Activated B cell treated with CpG ODN at 0.5 μM for 24 hours (primary cell): Measurements from ENCODE around the gene NCKAP5. TPM values are rescaled to one million over a fixed set of nuclear protein-coding genes. Genes with fewer than 3 reads are reported as not detected.

Source experiments
- ATAC-seq: fragments of 200-7000 bp; cut with Tn5 transposase; one replicate; pipeline ENCODE4 v1.10.0; 2021; ENCODE audit warnings: low read depth, mild to moderate bottlenecking, moderate library complexity
- CTCF ChIA-PET: fragments of 350-600 bp; sonication (Branson Sonifier 250); formaldehyde crosslinking; loops from one replicate; lab custom pipeline; 2021; ENCODE audit warnings: antibody characterized with exemption; lab: Charles Lee
- POLR2A ChIA-PET: fragments of 350-600 bp; sonication (Branson Sonifier 250); formaldehyde crosslinking; loops from one replicate; lab custom pipeline; 2021; ENCODE audit warnings: antibody characterized with exemption; lab: Charles Lee
- DNase-seq: peaks from one replicate; pipeline ENCODE4 v3.0.0; 2022
- H3K27ac Mint-ChIP-seq: one replicate; pipeline ENCODE4 v1.8.0; 2020; ENCODE audit warnings: mixed read lengths
- H3K27me3 Mint-ChIP-seq: one replicate; pipeline ENCODE4 v1.8.0; 2021; ENCODE audit warnings: mixed read lengths
- H3K36me3 Mint-ChIP-seq: one replicate; pipeline ENCODE4 v1.8.0; 2021; ENCODE audit warnings: low read depth, mixed read lengths
- H3K4me1 Mint-ChIP-seq: one replicate; pipeline ENCODE4 v1.8.0; 2021; ENCODE audit warnings: mixed read lengths
- H3K4me3 Mint-ChIP-seq: one replicate; pipeline ENCODE4 v1.8.0; 2020; ENCODE audit warnings: mild to moderate bottlenecking, mixed read lengths
- H3K9me3 Mint-ChIP-seq: one replicate; pipeline ENCODE4 v1.8.0; 2020; ENCODE audit warnings: mixed read lengths
- intact Hi-C: fragments of 100-400 bp; cut with micrococcal nuclease; formaldehyde crosslinking; loops from one replicate; pipeline ENCODE4 v1.15.1; 2024
- total RNA-seq: library from RNA; stranded (reverse); gene quantifications from 2 replicates; pipeline ENCODE4 v1.2.3, GENCODE V29; 2022
- TF ChIP-seq, protein P1 (sequence below): fragments of 200-600 bp; IDR thresholded peaks from one replicate; pipeline ENCODE4 v1.8.0; 2022; ENCODE audit warnings: antibody characterized with exemption, mild to moderate bottlenecking

NCKAP5 gene
- total RNA-seq, 1 donor from 2014 or later, result not detected

DNA sequence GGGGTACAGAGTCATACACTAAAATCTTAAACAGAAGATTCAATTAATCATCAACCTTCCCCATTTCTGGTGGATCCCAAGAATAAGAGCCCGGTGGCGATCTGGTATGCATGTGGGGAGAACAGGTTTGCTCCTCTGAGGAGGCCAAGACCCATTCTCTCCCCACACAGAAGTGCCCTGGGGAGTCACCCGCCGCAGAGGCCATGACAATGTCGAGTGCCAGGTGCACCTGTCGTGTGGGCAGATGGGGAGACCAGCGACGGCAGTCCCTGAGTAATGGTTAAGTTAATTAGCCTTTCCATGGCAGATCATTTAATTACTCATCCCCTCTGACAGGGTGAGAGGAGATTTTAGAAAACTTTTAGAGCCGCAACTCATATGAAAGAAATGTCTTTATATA lies 345.0 kb downstream of the NCKAP5 start:
- Mint-ChIP-seq H3K27ac (no peak overlapping the region), H3K4me1 (no peaks in the 10 kb centered on the region), H3K27me3 (no peaks in the 10 kb centered on the region), H3K36me3 (no peaks in the 10 kb centered on the region), H3K4me3 (no peak overlapping the region), H3K9me3 (no peaks in the 10 kb centered on the region)
- CTCF ChIA-PET, result no interaction called here
- intact Hi-C loops, result no loop called here
- TF ChIP-seq, protein P1, sequence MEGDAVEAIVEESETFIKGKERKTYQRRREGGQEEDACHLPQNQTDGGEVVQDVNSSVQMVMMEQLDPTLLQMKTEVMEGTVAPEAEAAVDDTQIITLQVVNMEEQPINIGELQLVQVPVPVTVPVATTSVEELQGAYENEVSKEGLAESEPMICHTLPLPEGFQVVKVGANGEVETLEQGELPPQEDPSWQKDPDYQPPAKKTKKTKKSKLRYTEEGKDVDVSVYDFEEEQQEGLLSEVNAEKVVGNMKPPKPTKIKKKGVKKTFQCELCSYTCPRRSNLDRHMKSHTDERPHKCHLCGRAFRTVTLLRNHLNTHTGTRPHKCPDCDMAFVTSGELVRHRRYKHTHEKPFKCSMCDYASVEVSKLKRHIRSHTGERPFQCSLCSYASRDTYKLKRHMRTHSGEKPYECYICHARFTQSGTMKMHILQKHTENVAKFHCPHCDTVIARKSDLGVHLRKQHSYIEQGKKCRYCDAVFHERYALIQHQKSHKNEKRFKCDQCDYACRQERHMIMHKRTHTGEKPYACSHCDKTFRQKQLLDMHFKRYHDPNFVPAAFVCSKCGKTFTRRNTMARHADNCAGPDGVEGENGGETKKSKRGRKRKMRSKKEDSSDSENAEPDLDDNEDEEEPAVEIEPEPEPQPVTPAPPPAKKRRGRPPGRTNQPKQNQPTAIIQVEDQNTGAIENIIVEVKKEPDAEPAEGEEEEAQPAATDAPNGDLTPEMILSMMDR, result no peak
- POLR2A ChIA-PET, result no interaction called here
- DNase-seq, result no peak
- no peak for ATAC-seq

DNA sequence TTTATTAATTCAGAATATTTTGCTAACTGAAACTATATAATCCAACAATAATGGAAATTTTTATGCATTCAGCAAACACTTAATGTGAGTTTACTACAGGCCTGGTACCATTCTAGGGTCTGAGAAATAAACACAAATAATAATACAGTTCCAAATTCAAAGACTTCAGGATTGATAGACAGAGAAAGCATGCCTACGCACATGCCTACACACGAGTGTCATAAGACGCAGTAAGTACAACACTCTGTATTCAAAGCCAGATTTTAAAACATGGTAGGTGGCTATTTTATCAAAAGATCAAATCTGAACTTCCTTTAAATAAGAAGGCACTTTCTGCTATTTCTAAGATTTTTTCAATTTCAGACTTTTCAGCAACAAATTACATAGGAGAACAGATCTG lies 346.9 kb downstream of the NCKAP5 start:
- Mint-ChIP-seq H3K9me3 (no peaks in the 10 kb centered on the region), H3K36me3 (no peaks in the 10 kb centered on the region), H3K27ac (no peak overlapping the region), H3K4me3 (no peak overlapping the region), H3K4me1 (no peaks in the 10 kb centered on the region), H3K27me3 (no peaks in the 10 kb centered on the region)
- no peak for DNase-seq
- CTCF ChIA-PET, result no interaction called here
- POLR2A ChIA-PET, result no interaction called here
- TF ChIP-seq, protein P1, result no peak
- ATAC-seq, result no peak
- intact Hi-C loops, result no loop called here

DNA sequence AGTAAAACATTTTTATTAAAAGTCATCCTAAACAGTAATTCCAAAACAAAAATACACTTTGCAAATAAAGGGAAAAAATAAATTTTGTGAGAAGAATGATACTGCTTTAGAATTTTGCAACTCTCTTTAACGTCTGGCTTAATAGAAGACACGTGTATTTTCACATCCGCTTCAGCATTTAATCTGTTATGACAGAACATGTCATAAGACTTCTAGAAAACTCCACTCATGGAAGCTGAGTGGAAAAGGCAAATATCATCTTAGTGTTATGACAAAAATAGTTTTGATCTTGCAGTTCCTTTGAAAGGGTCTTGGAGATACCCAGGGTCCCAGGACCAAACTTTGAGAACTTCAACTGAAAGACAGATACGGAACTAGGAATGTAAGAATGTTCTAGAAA lies 350.1 kb downstream of the NCKAP5 start:
- H3K36me3 Mint-ChIP-seq, result no peaks in the 10 kb centered on the region
- TF ChIP-seq, protein P1, result no peak
- H3K27ac Mint-ChIP-seq, result no peak overlapping the region
- ATAC-seq (no peak), DNase-seq (no peak)
- peaks cover 7% of the 10 kb centered on the region for H3K9me3 Mint-ChIP-seq
- H3K4me3 Mint-ChIP-seq, result no peak overlapping the region
- ChIA-PET POLR2A (no interaction called here), CTCF (no interaction called here)
- intact Hi-C loops, result no loop called here
- no peaks in the 10 kb centered on the region for H3K4me1 Mint-ChIP-seq
- H3K27me3 Mint-ChIP-seq, result no peaks in the 10 kb centered on the region

DNA sequence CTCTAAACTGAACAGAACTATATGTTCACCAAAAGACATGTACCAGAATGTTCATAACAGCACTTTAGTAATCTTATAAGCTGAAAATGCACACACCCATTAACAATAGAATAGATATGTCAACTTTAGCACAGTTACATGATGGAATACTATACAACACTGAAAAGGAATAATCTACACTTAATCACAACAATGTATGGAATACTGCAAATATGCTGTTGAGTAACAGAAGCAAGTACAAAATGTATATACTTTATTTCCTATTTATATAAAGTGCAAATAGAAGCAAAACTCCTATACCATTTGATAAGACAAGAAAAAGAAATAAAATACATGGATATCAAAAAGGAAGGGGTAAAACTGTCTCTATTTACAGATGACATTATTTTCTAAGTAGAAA lies 352.8 kb downstream of the NCKAP5 start:
- ATAC-seq, result no peak
- Mint-ChIP-seq H3K4me1 (no peaks in the 10 kb centered on the region), H3K36me3 (no peaks in the 10 kb centered on the region), H3K27ac (no peak overlapping the region), H3K9me3 (peaks cover 7% of the 10 kb centered on the region), H3K27me3 (no peaks in the 10 kb centered on the region), H3K4me3 (no peak overlapping the region)
- CTCF ChIA-PET, result no interaction called here
- TF ChIP-seq, protein P1, result no peak
- intact Hi-C loops, result no loop called here
- POLR2A ChIA-PET, result no interaction called here
- DNase-seq, result no peak

DNA sequence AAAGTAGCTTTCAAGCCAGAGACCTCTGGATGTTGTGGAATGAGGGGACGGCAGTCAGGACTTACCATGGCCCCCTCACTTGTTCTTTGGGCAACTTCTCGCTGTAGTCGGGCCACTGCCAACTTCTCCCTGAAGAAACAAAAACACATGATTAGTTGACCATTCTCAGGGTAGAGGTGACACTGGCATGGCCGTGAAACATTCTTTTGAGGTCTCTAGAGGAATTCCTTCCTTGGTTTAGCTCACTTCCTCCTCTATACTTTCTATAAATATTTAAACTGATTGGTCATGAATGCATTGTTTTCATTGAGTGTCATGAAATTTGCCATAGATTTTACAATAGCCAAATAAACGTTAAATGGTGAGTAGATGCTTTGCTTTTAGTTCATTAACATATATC lies 354.6 kb downstream of the NCKAP5 start:
- H3K27ac Mint-ChIP-seq, result no peak overlapping the region

More for the DNA sequence above, 354.6 kb downstream of the NCKAP5 start:
- TF ChIP-seq, protein P1, result no peak
- Mint-ChIP-seq H3K27me3 (no peaks in the 10 kb centered on the region), H3K9me3 (peaks cover 7% of the 10 kb centered on the region), H3K36me3 (no peaks in the 10 kb centered on the region), H3K4me1 (no peaks in the 10 kb centered on the region), H3K4me3 (no peak overlapping the region)
- intact Hi-C loops, result no loop called here
- ChIA-PET POLR2A (no interaction called here), CTCF (no interaction called here)
- ATAC-seq, result no peak
- no peak for DNase-seq
